Left ventricle myocardium inferior (tissue), 1 donor: ENCODE results near the gene HECA. TPM values are rescaled to one million over a fixed set of nuclear protein-coding genes. Genes with fewer than 3 reads are reported as not detected.
A peak's percentile ranks its signal among the peaks of the same experiment; 100 is the strongest.
"Not testable (repeated sequence)": the region's sequence is repeated elsewhere in the genome, so short reads cannot be mapped to it uniquely, and the experiment has no call there.

Experiments
- DNase-seq: peaks from one replicate; pipeline ENCODE4 v3.0.0-alpha.2; 2020
- H3K27ac ChIP-seq: fragments of 200-600 bp; replicated peaks from 2 replicates; pipeline ENCODE4 v1.8.0; 2021
- H3K27me3 ChIP-seq: fragments of 200-600 bp; 2 replicates; pipeline ENCODE4 v1.8.0; 2021; ENCODE audit warnings: low read depth
- H3K36me3 ChIP-seq: fragments of 200-600 bp; 2 replicates; pipeline ENCODE4 v1.8.0; 2021
- H3K4me1 ChIP-seq: fragments of 200-600 bp; 2 replicates; pipeline ENCODE4 v1.8.0; 2021
- H3K4me3 ChIP-seq: fragments of 200-600 bp; 2 replicates; pipeline ENCODE4 v1.8.0; 2021; ENCODE audit warnings: mild to moderate bottlenecking, moderate library complexity
- H3K9me3 ChIP-seq: fragments of 200-600 bp; replicated peaks from 2 replicates; pipeline ENCODE4 v1.8.0; 2021
- intact Hi-C: fragments of 100-400 bp; cut with micrococcal nuclease; formaldehyde crosslinking; loops from one replicate; pipeline ENCODE4 v1.11.0; 2022
- total RNA-seq: library from RNA; stranded (reverse); fragmentation: NEBNext Ultra II Directional; extraction: Animal tissue kit (Norgen Biotek cat#: 25700); gene quantifications from one replicate; pipeline ENCODE4 v1.2.1, GENCODE V29; 2021
- TF ChIP-seq, protein P1 (sequence below): fragments of 200-600 bp; IDR thresholded peaks from 2 replicates; pipeline ENCODE4 v1.8.0; 2021; ENCODE audit warnings: antibody characterized with exemption, mild to moderate bottlenecking, borderline replicate concordance
- donor health status: DM: no; HTN: yes; CAD: no; lungs with severe emphysema.

HECA gene
- total RNA-seq, 1 donor from 2014 or later: 46.0 TPM

- intact Hi-C loops: no loop called here
- DNase-seq: no peak
- no peaks in the 10 kb centered on the region for H3K36me3 ChIP-seq
- no peak overlapping the region for H3K4me3 ChIP-seq
- H3K27me3 ChIP-seq: no peaks in the 10 kb centered on the region
- no peaks in the 10 kb centered on the region for H3K4me1 ChIP-seq
- H3K27ac ChIP-seq: no peak overlapping the region
- H3K9me3 ChIP-seq: peaks cover 64% of the 10 kb centered on the region
- TF ChIP-seq, protein P1, sequence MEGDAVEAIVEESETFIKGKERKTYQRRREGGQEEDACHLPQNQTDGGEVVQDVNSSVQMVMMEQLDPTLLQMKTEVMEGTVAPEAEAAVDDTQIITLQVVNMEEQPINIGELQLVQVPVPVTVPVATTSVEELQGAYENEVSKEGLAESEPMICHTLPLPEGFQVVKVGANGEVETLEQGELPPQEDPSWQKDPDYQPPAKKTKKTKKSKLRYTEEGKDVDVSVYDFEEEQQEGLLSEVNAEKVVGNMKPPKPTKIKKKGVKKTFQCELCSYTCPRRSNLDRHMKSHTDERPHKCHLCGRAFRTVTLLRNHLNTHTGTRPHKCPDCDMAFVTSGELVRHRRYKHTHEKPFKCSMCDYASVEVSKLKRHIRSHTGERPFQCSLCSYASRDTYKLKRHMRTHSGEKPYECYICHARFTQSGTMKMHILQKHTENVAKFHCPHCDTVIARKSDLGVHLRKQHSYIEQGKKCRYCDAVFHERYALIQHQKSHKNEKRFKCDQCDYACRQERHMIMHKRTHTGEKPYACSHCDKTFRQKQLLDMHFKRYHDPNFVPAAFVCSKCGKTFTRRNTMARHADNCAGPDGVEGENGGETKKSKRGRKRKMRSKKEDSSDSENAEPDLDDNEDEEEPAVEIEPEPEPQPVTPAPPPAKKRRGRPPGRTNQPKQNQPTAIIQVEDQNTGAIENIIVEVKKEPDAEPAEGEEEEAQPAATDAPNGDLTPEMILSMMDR: no peak
Observed at GRCh38 chr6:139205843-139206242, 71.0 kb downstream of the HECA start.

DNA sequence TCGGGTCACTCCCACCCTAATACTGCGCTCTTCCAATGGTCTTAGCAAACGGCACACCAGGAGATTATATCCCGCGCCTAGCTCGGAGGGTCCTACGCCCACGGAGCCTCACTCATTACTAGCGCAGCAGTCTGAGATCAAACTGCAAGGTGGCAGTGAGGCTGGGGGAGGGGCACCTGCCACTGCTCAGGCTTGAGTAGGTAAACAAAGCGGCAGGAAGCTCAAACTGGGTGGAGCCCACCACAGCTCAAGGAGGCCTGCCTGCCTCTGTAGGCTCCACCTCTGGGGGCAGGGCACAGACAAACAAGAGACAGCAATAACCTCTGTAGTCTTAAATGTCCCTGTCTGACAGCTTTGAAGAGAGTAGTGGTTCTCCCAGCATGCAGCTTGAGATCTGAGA, 75.9 kb downstream of the HECA start:
- not testable (repeated sequence) for DNase-seq

GRCh38 chr6:139212460-139212859, 77.6 kb downstream of the HECA start:
- intact Hi-C loops, H3K27ac ChIP-seq, H3K36me3 ChIP-seq, H3K4me1 ChIP-seq, H3K4me3 ChIP-seq, DNase-seq, H3K27me3 ChIP-seq: not testable (repeated sequence)
- peaks cover 42% of the 10 kb centered on the region for H3K9me3 ChIP-seq

More for the DNA sequence above, 75.9 kb downstream of the HECA start:
- H3K36me3 ChIP-seq, H3K4me1 ChIP-seq, H3K27me3 ChIP-seq, H3K27ac ChIP-seq, intact Hi-C loops, H3K4me3 ChIP-seq: not testable (repeated sequence)
- H3K9me3 ChIP-seq: peaks cover 59% of the 10 kb centered on the region

- no peak overlapping the region for H3K4me3 ChIP-seq
- H3K4me1 ChIP-seq: peaks cover 17% of the 10 kb centered on the region
- no peaks in the 10 kb centered on the region for H3K36me3 ChIP-seq
- H3K27me3 ChIP-seq: no peaks in the 10 kb centered on the region
- peak; percentile 79 for DNase-seq
- intact Hi-C loops: loop anchor here (5.0 kb wide), 1 partner anchor 143 kb away; no protein-coding TSS in a partner anchor
- H3K9me3 ChIP-seq: no peaks in the 10 kb centered on the region
- H3K27ac ChIP-seq: peak overlapping the region; percentile 74
- TF ChIP-seq, protein P1: peak; percentile 87
Observed at GRCh38 chr6:139219271-139219729, 84.4 kb downstream of the HECA start.

GRCh38 chr6:139219746-139220145, 84.9 kb downstream of the HECA start:
- peaks cover 17% of the 10 kb centered on the region for H3K4me1 ChIP-seq
- H3K27ac ChIP-seq: peak overlapping the region; percentile 74
- intact Hi-C loops: loop anchor here (5.0 kb wide), 1 partner anchor 143 kb away; no protein-coding TSS in a partner anchor
- DNase-seq: no peak
- H3K4me3 ChIP-seq: no peak overlapping the region
- H3K27me3 ChIP-seq: no peaks in the 10 kb centered on the region
- TF ChIP-seq, protein P1: no peak
- no peaks in the 10 kb centered on the region for H3K9me3 ChIP-seq
- no peaks in the 10 kb centered on the region for H3K36me3 ChIP-seq

DNA sequence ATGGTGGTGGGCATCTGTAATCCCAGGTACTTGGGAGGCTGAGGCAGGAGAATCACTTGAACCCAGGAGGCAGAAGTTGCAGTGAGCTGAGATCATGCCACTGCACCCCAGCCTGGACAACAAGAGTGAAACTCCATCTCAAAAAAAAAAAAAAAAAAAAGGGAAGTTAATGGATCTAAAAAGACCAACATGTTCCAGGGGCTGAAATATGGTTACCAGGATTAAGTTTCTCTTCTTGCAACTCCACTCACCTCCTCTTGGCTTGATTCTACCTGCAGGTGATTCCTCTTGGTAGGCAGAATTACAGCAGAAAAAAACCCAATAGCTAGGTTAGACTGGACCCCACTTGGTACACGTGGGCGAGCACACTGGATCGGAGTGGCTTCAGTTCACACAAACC, 93.5 kb downstream of the HECA start:
- H3K4me3 ChIP-seq, H3K27ac ChIP-seq, H3K36me3 ChIP-seq, intact Hi-C loops, DNase-seq, H3K27me3 ChIP-seq, H3K9me3 ChIP-seq, H3K4me1 ChIP-seq: not testable (repeated sequence)

Other genes with a start within 250 kb of the HECA start
- 30.6 TPM for gene REPS1, start 146.8 kb upstream of the HECA start, total RNA-seq
- 4.3 TPM for gene ABRACL, start 106.3 kb upstream of the HECA start, total RNA-seq
- gene TXLNB, start 156.9 kb downstream of the HECA start, total RNA-seq: 137 TPM
- 105 TPM for gene CITED2, start 239.6 kb downstream of the HECA start, total RNA-seq